ENCODE measurements around the gene SIK1.

SIK1 gene

DNA sequence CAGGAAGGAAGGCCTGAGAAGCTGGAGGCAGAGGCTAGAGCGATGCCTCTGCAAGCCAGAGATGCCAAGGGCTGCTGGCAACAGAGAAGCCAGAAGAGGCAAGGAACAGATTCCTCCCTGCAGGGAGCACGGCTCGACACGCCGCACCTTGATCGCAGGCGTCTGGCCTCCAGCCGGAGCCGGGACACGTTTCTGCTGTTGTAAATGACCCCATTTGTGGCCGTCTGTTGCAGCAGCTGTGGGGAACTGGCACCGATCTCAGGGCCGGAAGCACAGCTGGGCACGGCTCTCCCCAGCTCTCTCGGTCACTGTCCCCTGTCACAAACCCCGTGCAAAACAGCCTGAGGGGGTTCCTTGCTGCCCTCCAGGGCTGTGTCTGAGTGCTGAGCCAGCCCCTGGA lies 59.6 kb downstream of the SIK1 start:
- no peak for DNase-seq (ENCODE audit: low read depth in 2 of 2)

DNA sequence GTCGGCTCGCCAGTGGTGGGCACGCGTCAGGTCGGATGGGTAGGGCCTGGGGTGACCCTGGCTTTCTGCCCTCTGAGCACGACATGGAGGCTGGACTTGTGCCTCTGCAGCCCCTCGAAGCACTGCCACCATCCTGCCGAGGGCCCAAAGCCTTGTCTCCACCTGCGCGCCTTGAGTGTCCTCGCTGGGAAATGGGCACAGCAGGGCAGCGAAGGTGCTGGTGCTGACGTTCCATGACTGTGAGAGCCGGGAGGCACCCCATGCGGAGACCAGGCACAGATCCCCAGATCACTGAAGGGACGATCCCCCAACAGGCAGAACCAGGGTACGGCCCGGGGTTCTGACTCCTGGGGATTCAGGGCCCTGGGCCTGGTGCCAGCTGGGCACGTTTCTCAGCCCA lies 60.3 kb downstream of the SIK1 start:
- no peak for DNase-seq (ENCODE audit: low read depth in 2 of 2)

DNA sequence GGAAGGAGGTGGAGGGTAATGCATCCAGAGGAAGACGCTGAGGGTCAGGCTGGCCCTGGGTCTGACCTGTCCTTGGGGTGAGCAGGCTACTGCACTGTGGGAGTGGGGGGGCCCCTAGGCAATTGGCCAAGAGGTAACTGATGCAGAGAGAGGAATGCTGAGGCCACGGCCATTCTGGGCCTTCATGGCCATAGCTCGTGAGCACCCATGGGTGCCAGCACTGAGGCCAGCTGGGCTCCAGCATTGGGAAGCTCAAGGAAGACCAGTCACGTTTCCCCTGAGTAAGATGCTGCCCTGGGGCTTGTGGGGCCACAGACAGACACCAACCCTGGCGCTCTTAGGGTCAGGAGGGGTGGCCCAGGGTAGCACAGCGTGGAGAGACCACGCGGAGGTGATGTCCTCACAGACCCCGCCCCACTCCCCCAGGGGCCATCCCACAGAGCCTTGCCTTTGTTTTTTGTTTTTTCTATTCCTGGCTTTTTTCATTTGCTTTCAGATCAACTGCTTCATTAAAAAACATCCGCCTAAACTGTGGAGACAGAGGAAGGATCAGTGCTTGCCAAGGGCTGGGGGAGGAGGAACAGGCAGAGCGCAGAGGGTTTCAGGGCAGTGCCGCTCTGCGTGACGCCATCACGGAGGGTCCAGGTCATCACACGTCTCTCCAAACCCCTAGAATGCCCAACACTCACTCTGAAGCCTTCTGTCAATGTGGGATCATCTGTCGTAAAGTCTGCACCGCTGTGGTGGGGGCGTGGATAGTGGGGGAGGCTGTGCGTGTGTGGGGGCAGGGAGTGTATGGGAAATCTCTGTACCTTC lies 61.1 kb downstream of the SIK1 start:
- DNase-seq (ENCODE audit: low read depth in 2 of 2) = no peak

DNA sequence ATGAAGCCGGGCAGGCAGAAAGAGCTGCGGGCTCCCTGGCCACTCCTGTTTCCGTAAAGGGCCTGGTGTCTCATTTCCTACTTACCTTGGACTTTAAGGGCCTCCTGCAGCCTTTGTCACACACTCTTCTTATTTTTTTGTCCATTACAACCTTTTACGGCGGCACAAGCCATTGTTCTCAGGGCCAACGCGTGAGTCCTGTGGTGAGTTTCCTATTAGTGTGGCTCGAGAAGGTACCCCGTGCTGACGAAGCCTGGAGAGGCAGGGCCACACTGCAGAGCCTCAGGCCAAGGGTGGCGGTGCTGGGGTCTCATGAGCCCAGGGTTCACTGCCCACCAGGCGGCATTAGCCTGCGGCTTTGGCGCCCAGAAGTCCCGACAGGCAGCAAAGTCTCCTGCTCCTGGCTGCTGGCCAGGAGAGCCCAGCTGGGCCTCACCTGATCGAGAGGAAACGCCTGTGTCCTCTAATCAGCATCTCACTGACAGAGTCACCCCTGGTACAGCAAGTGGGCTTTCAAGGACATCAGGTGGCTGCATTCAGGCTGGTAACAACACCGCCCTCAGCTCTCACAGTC lies 62.0 kb downstream of the SIK1 start:
- no peak for DNase-seq (ENCODE audit: low read depth in 2 of 2)
